Testis (tissue), 3 donors: ENCODE measurements around the gene SLC29A3. TPM values are rescaled to one million over a fixed set of nuclear protein-coding genes. Genes with fewer than 3 reads are reported as not detected.

Experiments
- DNase-seq: peaks from one replicate; pipeline ENCODE4 v3.0.0-alpha.2; 2019
- H3K27ac ChIP-seq, 2 donors: fragments of 200-600 bp; sonication (generic); one replicate each; pipeline ENCODE4 v1.5.1; 2019
- H3K27me3 ChIP-seq: fragments of 200-600 bp; sonication (generic); one replicate; pipeline ENCODE4 v1.5.1; 2019
- H3K36me3 ChIP-seq: fragments of 200-600 bp; sonication (generic); one replicate; pipeline ENCODE4 v1.5.1; 2017; ENCODE audit warnings: low read depth; ENCODE audit errors: missing control alignments
- H3K4me1 ChIP-seq: fragments of 200-600 bp; sonication (generic); one replicate; pipeline ENCODE4 v1.5.1; 2019
- H3K4me3 ChIP-seq, 2 donors: fragments of 200-600 bp; sonication (generic); one replicate each; pipeline ENCODE4 v1.5.1; 2017 to 2019
- H3K9me3 ChIP-seq: fragments of 200-600 bp; sonication (generic); one replicate; pipeline ENCODE4 v1.5.1; 2017
- CTCF ChIP-seq, 3 experiments: fragments of 450-650 bp in 2 of 3; fragments of 200-600 bp in 1 of 3; sonication (generic) in 1 of 3; IDR thresholded peaks; one replicate each; pipeline ENCODE4 v1.5.1; 2016 to 2019; ENCODE audit warnings: antibody characterized with exemption in 3 of 3, mild to moderate bottlenecking in 2 of 3, moderate library complexity in 1 of 3
- POLR2A ChIP-seq: fragments of 450-650 bp; IDR thresholded peaks from one replicate; pipeline ENCODE4 v1.6.1; 2017; ENCODE audit warnings: antibody characterized with exemption, mild to moderate bottlenecking, moderate library complexity
- WGBS, 2 donors: methylation state at CpG; one replicate each; pipeline ENCODE4 v1.1.5; 2018; 5-methylcytosine and 5-hydroxymethylcytosine counted together
- intact Hi-C: fragments of 100-400 bp; cut with DNase I; formaldehyde crosslinking; loops from one replicate; pipeline ENCODE4 v1.15.1; 2023; ENCODE audit warnings: low total_unique reads
- polyA plus RNA-seq: library from polyadenylated mRNA; stranded (reverse); fragments of 350-450 nt; fragmentation: Illumina TruSeq; extraction: RNeasy Lipid Tissue Mini Kit (QIAGEN cat#74804); gene quantifications from one replicate; pipeline ENCODE4 v1.2.3, GENCODE V29; 2014; ENCODE audit warnings: low read depth, low replicate concordance; ENCODE audit not compliant: insufficient read depth
- total RNA-seq, 2 donors: library from RNA; depleted of rRNA; stranded (reverse); fragments of >200 nt; gene quantifications; one replicate each; pipeline ENCODE4 v1.2.3, GENCODE V29; 2016

The SLC29A3 gene
- total and polyA plus RNA-seq, 3 donors from 2014 or later, result 10.7 to 14.0 (median 12.7) TPM

- Histone ChIP-seq H3K27me3 (no peaks in the 10 kb centered on the region), H3K9me3 (no peaks in the 10 kb centered on the region), H3K36me3 (no peaks in the 10 kb centered on the region), H3K4me1 (no peaks in the 10 kb centered on the region), H3K27ac (no peak overlapping the region), H3K4me3 (no peak overlapping the region)
- WGBS, 2 donors, result 90 to 97% methylated on average over 5 of the region's 5 CpGs
- no peak for DNase-seq
- TF ChIP-seq POLR2A, result no peak
- no peak for TF ChIP-seq CTCF (IDR thresholded peaks at IDR 0.05)
- intact Hi-C loops, result no loop called here
Measured at GRCh38 chr10:71388171-71388570, 69.1 kb downstream of the SLC29A3 start.

DNA sequence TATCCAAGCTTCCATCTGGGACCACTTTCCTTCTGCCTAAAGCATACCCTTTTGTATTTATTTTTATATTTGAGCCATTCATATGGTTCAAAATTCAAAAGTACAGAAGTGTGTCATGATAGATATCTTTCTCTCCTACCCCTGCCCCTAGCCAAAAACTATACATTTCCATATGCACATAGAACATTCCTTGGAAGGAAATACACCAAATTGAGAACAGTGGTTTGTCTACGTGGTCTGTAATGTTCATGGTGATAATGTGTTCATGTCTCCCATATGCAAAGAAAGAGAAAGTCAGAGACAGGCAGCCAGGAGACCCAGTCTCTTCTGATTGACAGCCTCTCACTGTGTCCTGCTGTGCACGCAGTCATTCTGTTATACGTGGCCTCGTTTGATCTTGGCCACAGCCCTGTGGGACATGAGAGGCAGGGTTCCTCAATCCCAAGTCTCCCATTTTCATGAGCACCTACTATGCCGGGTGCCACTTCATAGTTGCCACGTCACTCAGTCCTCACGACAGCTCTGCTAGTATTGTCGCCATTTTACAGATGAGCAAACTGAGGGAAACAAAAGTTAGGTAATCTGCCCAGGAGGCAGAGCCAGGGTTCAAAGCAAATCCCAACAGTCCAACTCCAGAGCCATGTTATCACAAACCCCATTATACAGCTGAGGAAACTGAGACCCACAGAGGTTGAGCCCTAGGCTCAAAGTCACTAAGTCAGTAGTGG lies 69.7 kb downstream of the SLC29A3 start:
- no peak for TF ChIP-seq POLR2A
- TF ChIP-seq CTCF (IDR thresholded peaks at IDR 0.05), result no peak

GRCh38 chr10:71389768-71390460 lies 70.9 kb downstream of the SLC29A3 start:
- Histone ChIP-seq H3K4me3 (no peak overlapping the region), H3K36me3 (no peaks in the 10 kb centered on the region), H3K4me1 (no peaks in the 10 kb centered on the region), H3K27me3 (no peaks in the 10 kb centered on the region), H3K27ac (no peak overlapping the region), H3K9me3 (no peaks in the 10 kb centered on the region)
- TF ChIP-seq POLR2A (no peak), CTCF (IDR thresholded peaks at IDR 0.05) (no peak)
- DNase-seq, result no peak
- intact Hi-C loops, result loop anchor here (10.0 kb wide), 1 partner anchor 425 kb away; no protein-coding TSS in a partner anchor
- WGBS, 2 donors, result 92 to 94% methylated on average over 14 of the region's 14 CpGs

More for the DNA sequence above, 69.7 kb downstream of the SLC29A3 start:
- intact Hi-C loops, result no loop called here
- no peak for DNase-seq
- Histone ChIP-seq H3K9me3 (no peaks in the 10 kb centered on the region), H3K27ac (no peak overlapping the region), H3K27me3 (no peaks in the 10 kb centered on the region), H3K4me1 (no peaks in the 10 kb centered on the region), H3K36me3 (no peaks in the 10 kb centered on the region), H3K4me3 (no peak overlapping the region)
- 90 to 91% methylated on average over 8 of the region's 8 CpGs for WGBS, 2 donors

DNA sequence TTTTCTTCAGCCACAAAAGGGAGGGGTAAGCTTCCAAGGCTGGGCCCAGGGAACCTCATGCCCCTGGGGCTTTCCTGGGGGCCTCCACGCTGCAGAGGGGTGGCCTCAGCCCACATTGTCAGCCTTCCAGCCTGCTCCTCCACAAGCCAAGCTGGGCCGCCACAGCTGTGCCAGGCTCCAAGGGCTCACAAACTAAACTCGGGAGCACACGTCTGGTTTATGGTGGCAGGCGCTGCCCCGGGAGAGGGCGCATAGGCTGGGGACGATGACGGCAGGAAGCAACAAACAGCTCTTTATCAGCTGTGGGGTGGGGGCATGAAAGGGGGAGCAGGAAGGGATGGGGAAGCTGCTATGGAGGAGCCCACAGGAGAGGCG lies 71.4 kb downstream of the SLC29A3 start:
- Histone ChIP-seq H3K4me3 (no peak overlapping the region), H3K27ac (no peak overlapping the region), H3K9me3 (no peaks in the 10 kb centered on the region), H3K4me1 (no peaks in the 10 kb centered on the region), H3K36me3 (no peaks in the 10 kb centered on the region), H3K27me3 (no peaks in the 10 kb centered on the region)
- TF ChIP-seq POLR2A, result no peak
- TF ChIP-seq CTCF (IDR thresholded peaks at IDR 0.05), result no peak
- DNase-seq, result no peak
- 68 to 71% methylated on average over 10 of the region's 10 CpGs for WGBS, 2 donors
- intact Hi-C loops, result loop anchor here (10.0 kb wide), 1 partner anchor 424 kb away; no protein-coding TSS in a partner anchor
